GM19035 (cell line): Measurements from ENCODE around the gene TMCC3.
A peak's percentile ranks its signal among the peaks of the same experiment; 100 is the strongest.
"Not testable (repeated sequence)": the region's sequence is repeated elsewhere in the genome, so short reads cannot be mapped to it uniquely, and the experiment has no call there.

Experiments
- ATAC-seq: cut with Tn5 transposase; IDR thresholded peaks from one replicate; pipeline ENCODE4 v1.9.1; 2021; ENCODE audit not compliant: unreplicated experiment

TMCC3 gene

DNA sequence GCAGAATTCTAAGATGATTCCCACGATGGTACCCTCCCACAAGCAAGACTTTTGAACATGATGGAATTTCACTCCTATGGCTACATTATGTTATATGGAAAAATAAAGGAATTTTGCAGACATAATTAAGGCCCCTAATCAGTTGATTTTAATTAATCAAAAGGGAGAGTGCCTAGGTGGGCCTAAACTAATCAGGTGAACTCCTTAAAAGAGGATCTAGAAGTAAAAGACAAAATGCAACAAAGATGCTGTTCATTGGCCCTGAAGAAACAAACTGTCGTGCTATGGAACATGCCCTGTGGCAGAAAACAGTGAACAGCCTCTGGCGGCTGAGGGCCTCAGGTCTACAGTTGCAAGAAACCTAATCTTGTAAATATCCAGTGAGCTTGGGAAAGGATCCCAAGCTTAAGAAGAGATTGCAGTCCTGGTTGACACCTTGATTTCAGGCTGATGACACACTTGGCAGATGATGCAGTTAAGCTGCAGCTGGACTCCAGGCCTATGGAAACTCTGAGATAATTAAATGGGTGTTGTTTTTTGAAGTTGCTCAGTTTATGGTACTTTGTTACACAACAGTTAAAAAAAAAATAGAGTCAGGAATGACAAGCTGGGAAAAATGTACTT, 13.8 kb downstream of the TMCC3 start:
- no peak for ATAC-seq

DNA sequence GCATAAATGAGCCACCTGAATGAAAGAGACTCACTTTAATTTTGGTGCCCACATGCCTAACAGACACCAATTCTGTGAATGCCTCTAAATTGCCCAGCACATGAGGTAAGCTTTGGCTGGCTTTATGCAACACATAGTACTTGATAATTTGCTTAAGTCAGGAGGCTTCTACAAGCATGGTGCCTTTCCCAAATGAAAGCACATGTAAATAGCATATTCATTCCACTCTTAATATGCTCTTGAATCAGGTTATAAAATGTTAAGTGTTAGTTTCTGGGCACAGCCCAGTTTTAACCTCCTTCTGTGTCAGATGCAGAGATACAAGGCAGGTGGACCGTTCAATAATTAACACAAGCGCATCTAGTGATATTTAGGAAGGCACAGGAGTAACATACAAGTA, 15.6 kb downstream of the TMCC3 start:
- no peak for ATAC-seq

DNA sequence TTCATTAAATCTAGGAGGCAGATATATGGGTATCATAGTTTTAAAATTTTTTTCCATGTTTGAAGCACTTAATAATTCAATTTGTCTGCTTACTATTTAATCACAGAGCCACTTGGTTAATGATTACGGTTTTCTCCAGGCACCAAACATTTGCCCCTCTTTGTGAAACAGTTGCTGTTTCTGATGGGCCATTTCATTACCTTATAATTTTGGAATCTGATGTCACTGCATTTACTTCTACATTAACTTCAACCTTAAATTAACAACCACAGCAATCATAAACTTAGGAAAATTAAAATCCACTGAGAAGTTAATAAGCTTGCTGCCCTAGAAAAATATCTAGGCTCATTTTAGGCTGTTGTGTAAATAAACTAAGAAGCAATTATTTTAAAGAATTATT, 17.0 kb downstream of the TMCC3 start:
- no peak for ATAC-seq

DNA sequence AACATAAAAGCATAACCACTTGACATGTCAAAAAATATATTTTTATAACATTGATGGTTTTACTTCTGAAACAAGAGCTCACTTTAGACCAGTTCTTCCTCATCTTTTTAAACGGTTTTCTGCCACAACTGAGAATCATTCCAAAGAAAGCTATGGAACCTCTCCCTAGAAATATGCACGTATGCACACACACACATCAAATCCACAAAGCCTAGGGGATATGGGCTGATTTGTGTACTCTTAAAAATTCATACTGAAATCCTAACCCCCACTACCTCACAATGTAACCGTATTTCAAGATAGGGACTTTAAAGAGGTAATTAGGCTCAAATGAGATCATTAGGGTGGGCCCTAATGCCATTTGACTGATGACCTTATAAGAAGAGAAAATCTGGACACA, 19.3 kb downstream of the TMCC3 start:
- ATAC-seq = no peak

DNA sequence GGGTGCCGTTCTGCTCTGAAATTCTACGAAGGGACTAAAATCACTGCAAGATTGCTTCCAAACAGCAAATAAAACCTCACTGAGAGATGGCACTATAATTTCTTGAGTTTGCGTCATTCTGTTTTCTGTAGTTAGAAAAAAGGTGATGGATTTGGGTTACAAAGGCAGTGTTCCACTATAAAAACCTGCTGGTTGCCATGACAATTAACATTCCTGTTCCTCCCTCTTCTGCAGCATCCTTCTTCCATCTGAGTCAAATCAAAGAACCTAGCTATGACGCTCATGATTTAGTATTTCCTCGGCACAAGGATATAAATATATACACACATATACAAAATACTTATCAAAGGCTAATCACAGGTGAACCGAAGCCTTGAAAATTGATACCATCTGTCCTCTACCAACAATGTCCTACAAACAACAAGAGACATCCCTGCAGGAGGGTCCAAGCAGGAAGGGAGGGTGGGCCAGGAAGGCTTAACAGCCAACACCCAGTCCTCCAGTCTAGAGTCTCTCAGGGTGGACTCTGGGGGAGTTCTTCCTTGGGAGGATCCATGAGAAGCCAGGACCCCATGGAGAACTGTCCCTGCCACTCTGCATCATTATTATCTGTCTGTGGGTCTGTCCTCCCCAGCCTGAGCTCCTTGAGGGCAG, 21.4 kb downstream of the TMCC3 start:
- no peak for ATAC-seq

DNA sequence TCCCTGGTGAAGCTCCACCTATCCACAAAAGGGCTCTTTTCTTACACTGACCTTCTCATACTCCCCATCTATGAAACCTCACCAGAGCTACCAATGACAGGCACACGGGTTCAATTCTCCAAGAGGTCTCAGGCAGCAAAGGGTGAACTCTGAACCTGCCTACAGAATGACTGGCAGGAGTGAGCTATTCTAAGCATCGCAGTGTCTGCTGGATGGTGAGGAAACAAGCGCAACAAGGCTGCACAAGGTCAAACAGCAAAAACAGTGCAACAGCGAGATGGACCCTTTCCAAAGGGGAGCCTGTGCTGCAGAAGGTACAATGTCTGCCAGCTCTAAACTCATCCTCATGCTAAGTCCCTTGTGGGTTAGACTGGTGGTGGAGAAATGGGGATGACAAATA, 22.0 kb downstream of the TMCC3 start:
- no peak for ATAC-seq

DNA sequence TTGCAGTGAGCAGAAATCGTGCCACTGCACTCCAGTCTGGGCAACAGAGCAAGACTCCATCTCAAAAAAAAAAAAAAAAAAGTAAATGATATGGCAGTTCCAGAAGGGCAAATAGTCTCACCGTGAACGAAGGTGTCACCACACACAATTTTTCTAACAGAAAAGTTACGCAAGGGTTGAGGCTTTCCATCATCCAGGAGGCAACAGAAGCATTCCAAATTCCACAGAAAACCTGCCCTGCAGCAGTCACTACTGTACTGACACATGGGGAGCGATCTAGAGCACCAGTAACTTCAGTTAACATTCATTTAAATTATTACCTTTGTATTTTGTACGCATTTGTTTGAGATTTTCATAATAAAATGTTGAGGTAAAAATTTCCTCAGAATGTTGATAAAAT, 24.8 kb downstream of the TMCC3 start:
- no peak for ATAC-seq

DNA sequence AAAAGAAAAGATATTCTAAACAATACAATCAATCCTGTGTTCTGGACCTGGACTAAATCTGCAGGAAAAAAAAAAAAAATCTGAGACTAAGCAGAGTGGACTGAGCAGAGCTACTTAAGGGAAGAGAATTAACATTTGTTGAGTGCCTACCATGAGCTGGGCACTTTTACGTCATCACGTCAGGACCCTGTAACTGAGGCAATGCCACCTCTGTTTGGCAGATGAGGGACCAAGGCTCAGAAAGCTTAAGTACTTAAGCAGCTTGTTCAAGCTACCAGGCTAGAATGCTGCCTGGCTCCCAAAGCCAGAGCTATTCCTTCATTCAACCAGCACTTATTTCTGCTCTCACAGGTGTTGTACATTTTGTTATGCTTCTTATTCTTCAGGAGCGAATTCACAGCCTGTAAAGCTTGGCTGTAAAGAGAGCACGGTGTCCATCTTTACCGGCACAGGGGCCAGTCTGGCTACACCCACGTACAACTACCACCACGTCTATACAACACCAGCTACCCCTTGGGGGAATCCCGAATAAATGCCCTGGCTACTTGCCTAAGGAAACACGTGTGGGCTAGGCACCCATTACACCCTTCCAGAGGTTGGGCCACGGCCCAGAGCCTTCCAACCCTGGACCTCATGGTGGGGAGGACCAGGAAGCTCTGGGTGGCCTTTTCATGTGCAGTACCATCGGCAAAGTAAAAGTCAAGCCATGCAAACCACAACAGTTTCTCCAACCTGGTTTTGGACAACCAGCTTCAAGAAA, 27.0 kb downstream of the TMCC3 start:
- ATAC-seq = no peak

DNA sequence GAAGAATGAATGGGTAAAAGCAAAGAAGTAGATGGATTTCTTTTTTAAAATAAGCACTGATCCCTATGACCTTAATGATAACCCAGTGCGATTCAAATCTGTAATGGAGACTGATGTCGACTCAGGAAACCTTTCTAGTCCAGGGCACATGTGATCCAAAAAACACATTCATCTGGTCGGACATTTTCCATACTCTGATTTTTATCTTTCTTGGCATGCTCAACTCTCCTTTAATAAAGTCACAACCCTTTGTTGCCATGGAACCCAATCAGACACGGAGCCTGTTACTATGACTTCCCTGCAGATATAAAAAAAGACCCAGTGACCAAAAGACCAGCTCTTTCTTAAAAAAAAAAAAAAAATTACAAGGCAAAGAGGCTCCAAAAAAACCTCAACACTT, 27.9 kb downstream of the TMCC3 start:
- ATAC-seq = no peak

DNA sequence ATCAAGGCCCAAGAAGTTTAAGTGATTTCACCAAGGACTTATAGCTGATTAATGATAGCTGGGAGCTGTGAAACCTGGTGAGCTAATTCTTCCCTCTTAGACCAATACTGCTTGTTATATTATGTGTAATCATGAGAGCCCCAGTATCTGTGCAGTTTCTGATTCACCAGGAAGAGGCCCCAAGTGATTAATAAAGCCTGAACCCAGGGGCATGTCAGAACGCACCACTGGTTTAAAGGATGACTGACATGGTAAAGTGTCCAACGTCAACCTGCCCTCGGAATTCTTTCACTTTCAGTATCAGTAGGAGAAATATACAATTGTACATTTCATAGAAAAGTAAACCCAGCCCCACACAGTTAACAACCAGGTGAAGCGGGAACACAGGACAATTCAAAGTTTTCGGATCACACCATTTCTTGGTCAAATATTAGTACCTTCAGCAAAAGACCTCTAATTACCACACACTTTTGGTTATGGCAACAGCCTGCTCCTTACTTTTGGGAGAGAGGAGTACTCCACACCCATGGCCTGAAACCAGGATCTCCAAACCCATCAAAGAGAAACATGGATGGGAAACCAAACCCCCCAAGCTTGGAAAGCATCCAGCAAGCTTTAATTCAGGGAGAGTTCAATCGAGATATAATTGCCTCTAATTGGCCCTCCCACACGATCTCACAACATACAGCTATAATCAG, 28.5 kb downstream of the TMCC3 start:
- peak; percentile 97 for ATAC-seq

DNA sequence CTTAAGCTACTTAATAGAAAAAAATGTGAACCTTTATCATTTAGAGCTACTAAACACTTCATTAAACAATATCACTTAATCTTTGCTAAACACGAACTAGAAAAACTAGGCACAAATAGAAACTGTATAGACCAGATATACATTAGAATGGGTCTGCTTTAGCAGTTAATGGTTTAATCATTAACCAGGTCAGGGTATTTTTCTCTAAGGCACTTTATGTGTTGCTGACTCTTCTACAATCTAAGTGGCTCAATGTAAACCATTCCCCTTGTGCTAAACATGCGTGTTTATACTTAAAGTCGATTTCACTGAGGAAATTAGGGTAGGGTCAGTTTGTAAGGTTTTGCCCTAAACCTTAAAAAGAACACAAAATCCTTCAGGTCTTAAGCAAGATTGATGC, 29.7 kb downstream of the TMCC3 start:
- ATAC-seq = no peak

DNA sequence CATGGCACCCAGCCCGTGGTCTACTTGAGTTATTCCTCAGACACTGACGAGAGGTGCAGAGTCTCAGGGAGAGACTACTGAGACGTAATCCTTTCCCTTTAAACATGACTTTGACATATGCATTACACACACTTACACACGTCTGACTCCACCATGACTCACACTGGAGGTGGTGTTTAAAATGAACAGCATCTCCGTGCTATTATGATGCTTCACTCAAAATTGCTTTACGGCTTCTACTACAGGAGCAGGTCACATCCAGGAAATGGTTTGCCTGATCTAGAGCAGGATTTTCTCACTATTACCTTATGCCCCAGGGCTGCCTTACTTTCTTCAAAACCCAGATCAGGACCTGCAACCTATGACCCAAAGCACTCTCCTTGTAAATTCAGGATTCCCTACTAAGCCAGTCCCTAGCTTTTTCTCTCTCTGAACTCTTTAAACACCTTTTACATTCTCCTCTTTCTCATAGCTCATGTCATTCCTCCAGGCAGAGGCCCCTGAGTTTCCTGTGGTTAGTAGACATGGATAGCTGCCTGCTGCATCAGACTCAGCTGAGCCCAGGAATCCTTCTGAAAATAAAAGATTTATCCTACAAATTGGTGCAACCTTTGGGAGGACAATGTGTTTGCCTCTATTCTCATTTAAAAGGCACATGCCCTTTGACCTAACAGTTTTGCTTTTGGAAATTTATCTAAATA, 31.2 kb downstream of the TMCC3 start:
- no peak for ATAC-seq

DNA sequence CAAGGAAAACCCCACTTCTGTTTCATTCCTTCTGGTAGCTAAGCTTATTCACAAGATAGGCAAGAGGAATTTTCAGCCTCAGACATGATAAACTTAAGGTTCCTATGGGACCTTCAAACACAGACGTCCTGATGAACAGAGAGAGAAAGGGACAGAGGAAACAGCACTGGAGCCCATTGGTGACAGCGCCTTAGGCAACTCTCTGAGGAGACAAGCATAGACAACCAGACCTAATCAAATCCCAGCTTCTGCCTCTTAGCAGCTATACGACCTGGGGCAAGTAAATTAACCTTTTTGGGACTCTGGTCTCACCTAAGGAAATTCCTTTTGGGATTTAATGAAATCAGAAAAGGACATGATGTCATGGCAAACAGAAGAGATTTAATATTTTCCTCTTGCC, 33.3 kb downstream of the TMCC3 start:
- ATAC-seq = no peak

DNA sequence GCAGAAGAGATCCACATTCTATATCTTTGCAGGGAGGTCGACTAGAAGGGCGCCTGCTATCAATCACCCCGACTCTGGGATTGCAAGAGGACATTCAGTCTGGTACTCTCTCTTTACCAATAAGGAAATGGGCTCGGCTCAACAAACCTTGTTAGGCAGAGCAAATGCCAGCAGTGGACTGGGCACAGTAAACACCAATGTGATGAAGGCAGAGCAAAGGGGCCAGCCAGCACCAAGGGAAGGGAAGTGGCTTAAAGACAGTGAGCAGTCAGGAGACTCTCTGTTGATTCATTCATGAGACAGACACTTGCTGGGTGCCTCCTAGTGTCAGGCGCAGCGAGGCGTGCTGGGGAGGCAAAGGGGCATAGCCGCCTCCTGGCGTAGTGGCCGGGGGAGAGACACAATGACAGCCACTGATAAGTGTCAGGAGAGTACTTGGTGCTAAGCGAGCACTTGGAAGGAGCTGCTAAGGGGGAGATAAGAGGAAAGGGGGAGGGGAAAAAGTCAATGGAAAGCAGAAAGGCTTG, 34.1 kb downstream of the TMCC3 start:
- ATAC-seq = no peak

DNA sequence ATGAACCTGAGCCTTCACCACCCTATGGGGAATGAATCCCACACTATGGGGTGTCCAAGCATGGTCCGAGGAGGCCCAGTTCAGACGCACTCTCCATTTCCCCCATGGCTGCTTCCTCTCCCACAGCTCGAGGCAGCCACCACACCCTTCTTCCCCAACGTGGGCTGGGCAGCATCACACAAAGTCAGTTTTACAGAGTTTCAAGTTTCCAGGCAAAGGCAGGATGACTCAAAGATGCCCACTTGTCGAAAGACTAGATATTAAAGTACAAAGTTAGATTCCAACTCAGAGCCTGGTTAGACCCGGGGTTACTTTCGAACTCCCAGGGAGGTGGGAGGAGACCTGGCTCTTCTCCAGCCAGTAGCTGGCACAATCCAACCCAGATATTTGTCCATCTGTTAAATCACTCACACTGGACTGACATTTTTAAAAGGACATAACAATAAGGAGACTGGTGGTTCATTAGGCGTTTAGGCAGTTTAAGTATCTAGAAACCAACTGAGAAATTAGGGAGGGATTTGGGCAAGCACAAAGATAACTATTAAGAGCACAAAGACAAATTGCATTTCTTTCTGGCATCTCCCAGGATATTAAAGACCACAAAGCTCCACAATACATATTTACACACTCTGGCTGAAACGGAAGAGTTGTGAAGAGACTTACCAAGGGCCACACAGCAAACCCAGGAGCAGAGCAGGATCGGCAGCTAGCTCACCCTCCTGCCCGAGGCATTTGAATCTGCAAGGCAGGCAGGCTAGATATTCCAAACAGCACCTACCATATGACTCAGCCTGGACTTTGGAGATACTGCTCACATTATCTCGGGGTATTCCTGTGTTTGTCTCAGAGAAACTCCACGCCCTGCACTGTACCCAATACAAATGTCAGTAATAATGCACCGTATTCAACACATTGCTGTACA, 34.8 kb downstream of the TMCC3 start:
- no peak for ATAC-seq

DNA sequence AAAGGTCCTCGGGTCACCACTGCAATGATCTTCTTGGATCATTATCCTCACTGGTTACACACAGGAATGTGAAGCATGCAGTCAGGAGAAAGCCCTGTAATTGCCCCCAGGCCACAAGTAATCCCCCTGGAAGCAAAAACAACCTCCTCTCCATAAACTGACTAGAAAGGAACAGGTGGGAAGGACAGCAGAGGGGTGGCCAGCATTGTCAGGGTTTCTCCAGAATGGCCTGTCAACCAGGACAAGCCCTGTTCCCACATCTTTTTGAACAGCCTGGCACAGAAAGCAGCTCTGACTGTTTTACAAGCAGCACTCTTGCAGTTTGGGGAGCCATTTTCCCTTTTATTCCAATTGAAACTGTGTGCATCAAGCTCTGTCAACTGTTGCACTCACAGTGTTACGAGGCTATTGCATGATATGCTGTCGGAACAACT, 36.1 kb downstream of the TMCC3 start:
- no peak for ATAC-seq

DNA sequence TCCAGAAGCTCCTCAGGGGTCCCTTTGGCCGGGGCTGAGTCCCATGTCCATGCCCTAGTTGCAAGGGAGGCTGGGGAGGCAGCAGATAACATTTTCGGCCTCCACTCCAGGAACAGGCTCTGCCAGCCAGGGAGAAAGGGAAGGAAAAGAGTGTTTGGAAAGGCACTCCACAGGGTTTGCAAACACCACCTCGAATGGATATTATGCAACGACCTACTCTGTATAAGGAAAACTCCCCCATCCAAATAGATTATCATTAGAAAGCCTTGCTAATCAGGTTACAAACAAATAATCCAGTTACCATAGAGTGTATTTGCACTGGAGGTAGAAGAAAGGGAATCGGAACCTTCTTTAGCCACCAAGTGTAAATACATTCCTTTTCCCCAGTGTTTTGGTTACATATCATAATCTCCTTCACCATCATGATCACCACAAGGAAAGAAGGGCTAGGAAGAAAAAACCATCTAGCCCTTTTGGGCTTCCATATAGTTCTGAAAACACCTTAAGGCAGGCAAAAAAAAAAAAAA, 40.4 kb downstream of the TMCC3 start:
- no peak for ATAC-seq

DNA sequence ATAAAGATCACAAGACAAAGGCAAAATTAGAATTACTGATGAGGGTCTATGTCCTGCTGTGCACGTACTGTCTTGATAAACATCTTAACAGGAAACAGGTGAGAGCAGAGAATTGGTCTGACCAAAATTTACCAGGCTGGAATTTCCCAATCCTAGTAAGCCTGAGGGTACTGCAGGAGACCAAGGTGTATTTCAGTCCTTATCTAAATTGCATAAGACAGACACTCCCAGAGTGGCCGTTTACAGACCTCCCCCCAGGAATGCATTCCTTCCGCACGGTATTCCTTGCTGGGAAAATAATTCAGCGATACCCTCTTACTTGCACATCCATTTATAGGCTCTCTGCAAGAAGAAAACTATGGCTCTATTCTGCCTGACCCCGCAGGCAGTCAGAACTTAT, 43.5 kb downstream of the TMCC3 start:
- not testable (repeated sequence) for ATAC-seq

DNA sequence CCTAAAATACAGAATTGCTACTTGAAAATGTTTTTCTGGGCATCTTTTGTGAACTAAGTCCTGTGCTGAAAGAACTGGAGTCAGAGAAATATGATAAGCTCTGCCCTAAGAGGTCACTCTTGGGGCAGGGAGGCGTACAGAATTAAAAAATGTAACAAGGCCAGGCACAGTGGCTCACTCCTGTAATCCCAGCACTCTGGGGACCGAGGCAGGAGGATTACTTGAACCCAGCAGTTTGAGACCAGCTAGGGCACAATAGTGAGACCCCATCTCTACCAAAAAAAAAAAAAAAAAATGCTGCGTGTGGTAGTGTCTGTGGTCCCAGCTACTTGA, 46.0 kb downstream of the TMCC3 start:
- ATAC-seq = no peak
